WTC11 (cell line): ENCODE data around the gene PTPRG. TPM values are rescaled to one million over a fixed set of nuclear protein-coding genes. Genes with fewer than 3 reads are reported as not detected.

ENCODE experiments used
- ATAC-seq: fragments of 200-7000 bp; cut with Tn5 transposase; 2 replicates; pipeline ENCODE4 v1.10.0; 2021; ENCODE audit warnings: mild to moderate bottlenecking, moderate library complexity
- CTCF ChIA-PET: fragments of 300-600 bp; sonication (Branson Sonifier 250); formaldehyde crosslinking; loops from one replicate; lab custom pipeline; 2021; ENCODE audit warnings: antibody characterized with exemption; lab: Charles Lee
- POLR2A ChIA-PET: fragments of 350-600 bp; sonication (Branson Sonifier 250); formaldehyde crosslinking; loops from one replicate; lab custom pipeline; 2021; ENCODE audit warnings: antibody characterized with exemption; lab: Charles Lee
- DNase-seq: peaks from one replicate; pipeline ENCODE4 v3.0.0; 2021; ENCODE audit warnings: low spot score
- H3K27ac Mint-ChIP-seq: 2 replicates; pipeline ENCODE4 v1.8.0; 2021; ENCODE audit warnings: mixed read lengths
- H3K27me3 Mint-ChIP-seq: 2 replicates; pipeline ENCODE4 v1.8.0; 2021; ENCODE audit warnings: low read depth, mild to moderate bottlenecking, moderate library complexity, mixed read lengths
- H3K36me3 Mint-ChIP-seq: 2 replicates; pipeline ENCODE4 v1.8.0; 2021; ENCODE audit warnings: mixed read lengths
- H3K4me1 Mint-ChIP-seq: 2 replicates; pipeline ENCODE4 v1.8.0; 2022; ENCODE audit warnings: mixed read lengths
- H3K4me3 Mint-ChIP-seq: 2 replicates; pipeline ENCODE4 v1.8.0; 2021; ENCODE audit warnings: mild to moderate bottlenecking, moderate library complexity, mixed read lengths
- H3K9me3 Mint-ChIP-seq: 2 replicates; pipeline ENCODE4 v1.8.0; 2021; ENCODE audit warnings: mixed read lengths
- ELF4 ChIP-seq: sonication (generic); formaldehyde crosslinking; IDR thresholded peaks from 2 replicates; pipeline ENCODE4 v1.8.1; 2022; ENCODE audit warnings: low read depth, mild to moderate bottlenecking, moderate library complexity, missing genetic modification reagents
- ESRRA ChIP-seq: sonication (generic); formaldehyde crosslinking; IDR thresholded peaks from 2 replicates; pipeline ENCODE4 v1.8.1; 2022; ENCODE audit warnings: mild to moderate bottlenecking, missing genetic modification reagents, borderline replicate concordance
- FOXJ3 ChIP-seq: sonication (generic); formaldehyde crosslinking; IDR thresholded peaks from 2 replicates; pipeline ENCODE4 v1.9.0; 2021; ENCODE audit warnings: missing genetic modification reagents, mild to moderate bottlenecking, borderline replicate concordance
- HMGA2 ChIP-seq: fragments of 250-450 bp; sonication (Bioruptor Pico); IDR thresholded peaks from 2 replicates; pipeline ENCODE4 v1.4.0; 2021; ENCODE audit warnings: mild to moderate bottlenecking, moderate library complexity
- NR1H2 ChIP-seq: sonication (generic); formaldehyde crosslinking; IDR thresholded peaks from 2 replicates; pipeline ENCODE4 v1.9.0; 2021; ENCODE audit warnings: mild to moderate bottlenecking, moderate library complexity, missing genetic modification reagents
- PRRX2 ChIP-seq: fragments of 250-450 bp; sonication (Bioruptor Pico); IDR thresholded peaks from 2 replicates; pipeline ENCODE4 v1.8.0; 2021; ENCODE audit warnings: mild to moderate bottlenecking
- TEAD4 ChIP-seq: sonication (generic); formaldehyde crosslinking; IDR thresholded peaks from 2 replicates; pipeline ENCODE4 v1.8.0; 2022; ENCODE audit warnings: mild to moderate bottlenecking, missing genetic modification reagents
- ZNF121 ChIP-seq: sonication (generic); formaldehyde crosslinking; IDR thresholded peaks from 2 replicates; pipeline ENCODE4 v1.8.0; 2023; ENCODE audit warnings: missing genetic modification reagents
- ZNF232 ChIP-seq: sonication (generic); formaldehyde crosslinking; IDR thresholded peaks from 2 replicates; pipeline ENCODE4 v1.8.0; 2022; ENCODE audit warnings: mild to moderate bottlenecking, missing genetic modification reagents
- ZNF263 ChIP-seq: sonication (generic); formaldehyde crosslinking; IDR thresholded peaks from 2 replicates; pipeline ENCODE4 v1.8.1; 2022; ENCODE audit warnings: low read depth, mild to moderate bottlenecking, moderate library complexity, missing genetic modification reagents
- ZNF317 ChIP-seq: sonication (generic); formaldehyde crosslinking; IDR thresholded peaks from 2 replicates; pipeline ENCODE4 v1.8.1; 2023; ENCODE audit warnings: low read depth, mild to moderate bottlenecking, moderate library complexity, missing genetic modification reagents, borderline replicate concordance
- total RNA-seq: library from RNA; stranded (reverse); gene quantifications from 3 replicates; pipeline ENCODE4 v1.2.3, GENCODE V29; 2021
- TF ChIP-seq, protein P1 (sequence below): sonication (generic); formaldehyde crosslinking; IDR thresholded peaks from 2 replicates; pipeline ENCODE4 v1.8.1; 2023; ENCODE audit warnings: mild to moderate bottlenecking, missing genetic modification reagents
- TF ChIP-seq, protein P2 (sequence below): sonication (generic); formaldehyde crosslinking; IDR thresholded peaks from 2 replicates; pipeline ENCODE4 v1.8.1; 2022; ENCODE audit warnings: missing genetic modification reagents, borderline replicate concordance
- TF ChIP-seq, protein P3 (sequence below): fragments of 200-600 bp; IDR thresholded peaks from 2 replicates; pipeline ENCODE4 v1.8.0; 2022; ENCODE audit warnings: antibody characterized with exemption
- TF ChIP-seq, protein P4 (sequence below): sonication (generic); formaldehyde crosslinking; IDR thresholded peaks from 2 replicates; pipeline ENCODE4 v1.8.1; 2022; ENCODE audit warnings: mild to moderate bottlenecking, missing genetic modification reagents, moderate library complexity, borderline replicate concordance
- TF ChIP-seq, protein P5 (sequence below): sonication (generic); formaldehyde crosslinking; IDR thresholded peaks from 2 replicates; pipeline ENCODE4 v1.8.1; 2023; ENCODE audit warnings: mild to moderate bottlenecking, missing genetic modification reagents
- TF ChIP-seq, protein P6 (sequence below): sonication (generic); formaldehyde crosslinking; IDR thresholded peaks from 2 replicates; pipeline ENCODE4 v1.8.1; 2023; ENCODE audit warnings: mild to moderate bottlenecking, missing genetic modification reagents, moderate library complexity
- TF ChIP-seq, protein P7 (sequence below): sonication (generic); formaldehyde crosslinking; conservative IDR thresholded peaks from 2 replicates; pipeline ENCODE4 v1.8.1; 2022; ENCODE audit warnings: mild to moderate bottlenecking, missing genetic modification reagents
- TF ChIP-seq, protein P8 (sequence below): fragments of 250-450 bp; sonication (Bioruptor Pico); IDR thresholded peaks from 2 replicates; pipeline ENCODE4 v1.9.0; 2021; ENCODE audit warnings: mild to moderate bottlenecking, borderline replicate concordance

The PTPRG gene
- total RNA-seq, 1 experiment from 2014 or later: 106 TPM

DNA sequence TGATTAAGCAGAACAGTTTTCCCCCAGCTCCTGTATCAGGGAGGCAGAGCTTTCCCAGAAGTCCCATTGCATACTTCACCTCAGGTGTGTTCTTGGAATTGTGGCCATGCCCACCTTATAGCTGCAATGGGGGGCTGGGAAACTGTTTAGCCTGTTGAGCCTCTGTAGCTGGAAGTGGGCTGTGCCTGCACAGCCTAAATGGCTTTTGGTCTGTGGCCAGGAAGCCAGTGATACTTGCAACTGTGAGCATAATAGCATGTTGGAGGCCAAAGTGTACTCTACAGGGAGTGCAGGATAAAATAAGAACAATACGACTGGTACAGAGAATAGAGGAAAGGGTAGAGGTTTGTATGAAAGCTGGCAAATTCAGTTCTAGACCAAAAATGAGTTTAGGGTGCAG lies 248.5 kb downstream of the PTPRG start:
- ATAC-seq (no peak), DNase-seq (no peak)
- Mint-ChIP-seq H3K27ac (no peak overlapping the region), H3K9me3 (no peaks in the 10 kb centered on the region), H3K4me1 (peaks cover 86% of the 10 kb centered on the region), H3K27me3 (no peaks in the 10 kb centered on the region), H3K4me3 (no peak overlapping the region), H3K36me3 (no peaks in the 10 kb centered on the region)
- ChIA-PET CTCF (interaction anchor here (0.9 to 1.2 kb wide), 2 partner anchors 57 to 126 kb away, joined by 3 read pairs; no protein-coding TSS in a partner anchor), POLR2A (no interaction called here)
- no peak for TF ChIP-seq ZNF317
- no peak for TF ChIP-seq ZNF232 (CRISPR knock-in tag)
- TF ChIP-seq, protein P1, sequence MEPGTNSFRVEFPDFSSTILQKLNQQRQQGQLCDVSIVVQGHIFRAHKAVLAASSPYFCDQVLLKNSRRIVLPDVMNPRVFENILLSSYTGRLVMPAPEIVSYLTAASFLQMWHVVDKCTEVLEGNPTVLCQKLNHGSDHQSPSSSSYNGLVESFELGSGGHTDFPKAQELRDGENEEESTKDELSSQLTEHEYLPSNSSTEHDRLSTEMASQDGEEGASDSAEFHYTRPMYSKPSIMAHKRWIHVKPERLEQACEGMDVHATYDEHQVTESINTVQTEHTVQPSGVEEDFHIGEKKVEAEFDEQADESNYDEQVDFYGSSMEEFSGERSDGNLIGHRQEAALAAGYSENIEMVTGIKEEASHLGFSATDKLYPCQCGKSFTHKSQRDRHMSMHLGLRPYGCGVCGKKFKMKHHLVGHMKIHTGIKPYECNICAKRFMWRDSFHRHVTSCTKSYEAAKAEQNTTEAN (CRISPR knock-in tag): no peak
- TF ChIP-seq, protein P2, sequence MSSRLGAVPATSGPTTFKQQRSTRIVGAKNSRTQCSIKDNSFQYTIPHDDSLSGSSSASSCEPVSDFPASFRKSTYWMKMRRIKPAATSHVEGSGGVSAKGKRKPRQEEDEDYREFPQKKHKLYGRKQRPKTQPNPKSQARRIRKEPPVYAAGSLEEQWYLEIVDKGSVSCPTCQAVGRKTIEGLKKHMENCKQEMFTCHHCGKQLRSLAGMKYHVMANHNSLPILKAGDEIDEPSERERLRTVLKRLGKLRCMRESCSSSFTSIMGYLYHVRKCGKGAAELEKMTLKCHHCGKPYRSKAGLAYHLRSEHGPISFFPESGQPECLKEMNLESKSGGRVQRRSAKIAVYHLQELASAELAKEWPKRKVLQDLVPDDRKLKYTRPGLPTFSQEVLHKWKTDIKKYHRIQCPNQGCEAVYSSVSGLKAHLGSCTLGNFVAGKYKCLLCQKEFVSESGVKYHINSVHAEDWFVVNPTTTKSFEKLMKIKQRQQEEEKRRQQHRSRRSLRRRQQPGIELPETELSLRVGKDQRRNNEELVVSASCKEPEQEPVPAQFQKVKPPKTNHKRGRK: no peak
- no peak for TF ChIP-seq TEAD4 (CRISPR knock-in tag)
- TF ChIP-seq, protein P3, sequence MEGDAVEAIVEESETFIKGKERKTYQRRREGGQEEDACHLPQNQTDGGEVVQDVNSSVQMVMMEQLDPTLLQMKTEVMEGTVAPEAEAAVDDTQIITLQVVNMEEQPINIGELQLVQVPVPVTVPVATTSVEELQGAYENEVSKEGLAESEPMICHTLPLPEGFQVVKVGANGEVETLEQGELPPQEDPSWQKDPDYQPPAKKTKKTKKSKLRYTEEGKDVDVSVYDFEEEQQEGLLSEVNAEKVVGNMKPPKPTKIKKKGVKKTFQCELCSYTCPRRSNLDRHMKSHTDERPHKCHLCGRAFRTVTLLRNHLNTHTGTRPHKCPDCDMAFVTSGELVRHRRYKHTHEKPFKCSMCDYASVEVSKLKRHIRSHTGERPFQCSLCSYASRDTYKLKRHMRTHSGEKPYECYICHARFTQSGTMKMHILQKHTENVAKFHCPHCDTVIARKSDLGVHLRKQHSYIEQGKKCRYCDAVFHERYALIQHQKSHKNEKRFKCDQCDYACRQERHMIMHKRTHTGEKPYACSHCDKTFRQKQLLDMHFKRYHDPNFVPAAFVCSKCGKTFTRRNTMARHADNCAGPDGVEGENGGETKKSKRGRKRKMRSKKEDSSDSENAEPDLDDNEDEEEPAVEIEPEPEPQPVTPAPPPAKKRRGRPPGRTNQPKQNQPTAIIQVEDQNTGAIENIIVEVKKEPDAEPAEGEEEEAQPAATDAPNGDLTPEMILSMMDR: no peak
- TF ChIP-seq HMGA2 (CRISPR knock-in tag): no peak
- TF ChIP-seq, protein P4, sequence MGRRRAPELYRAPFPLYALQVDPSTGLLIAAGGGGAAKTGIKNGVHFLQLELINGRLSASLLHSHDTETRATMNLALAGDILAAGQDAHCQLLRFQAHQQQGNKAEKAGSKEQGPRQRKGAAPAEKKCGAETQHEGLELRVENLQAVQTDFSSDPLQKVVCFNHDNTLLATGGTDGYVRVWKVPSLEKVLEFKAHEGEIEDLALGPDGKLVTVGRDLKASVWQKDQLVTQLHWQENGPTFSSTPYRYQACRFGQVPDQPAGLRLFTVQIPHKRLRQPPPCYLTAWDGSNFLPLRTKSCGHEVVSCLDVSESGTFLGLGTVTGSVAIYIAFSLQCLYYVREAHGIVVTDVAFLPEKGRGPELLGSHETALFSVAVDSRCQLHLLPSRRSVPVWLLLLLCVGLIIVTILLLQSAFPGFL (CRISPR knock-in tag): no peak
- TF ChIP-seq ZNF121 (CRISPR knock-in tag): no peak
- TF ChIP-seq ELF4 (CRISPR knock-in tag): no peak
- TF ChIP-seq, protein P5, sequence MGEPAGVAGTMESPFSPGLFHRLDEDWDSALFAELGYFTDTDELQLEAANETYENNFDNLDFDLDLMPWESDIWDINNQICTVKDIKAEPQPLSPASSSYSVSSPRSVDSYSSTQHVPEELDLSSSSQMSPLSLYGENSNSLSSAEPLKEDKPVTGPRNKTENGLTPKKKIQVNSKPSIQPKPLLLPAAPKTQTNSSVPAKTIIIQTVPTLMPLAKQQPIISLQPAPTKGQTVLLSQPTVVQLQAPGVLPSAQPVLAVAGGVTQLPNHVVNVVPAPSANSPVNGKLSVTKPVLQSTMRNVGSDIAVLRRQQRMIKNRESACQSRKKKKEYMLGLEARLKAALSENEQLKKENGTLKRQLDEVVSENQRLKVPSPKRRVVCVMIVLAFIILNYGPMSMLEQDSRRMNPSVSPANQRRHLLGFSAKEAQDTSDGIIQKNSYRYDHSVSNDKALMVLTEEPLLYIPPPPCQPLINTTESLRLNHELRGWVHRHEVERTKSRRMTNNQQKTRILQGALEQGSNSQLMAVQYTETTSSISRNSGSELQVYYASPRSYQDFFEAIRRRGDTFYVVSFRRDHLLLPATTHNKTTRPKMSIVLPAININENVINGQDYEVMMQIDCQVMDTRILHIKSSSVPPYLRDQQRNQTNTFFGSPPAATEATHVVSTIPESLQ (CRISPR knock-in tag): no peak
- no peak for TF ChIP-seq FOXJ3

DNA sequence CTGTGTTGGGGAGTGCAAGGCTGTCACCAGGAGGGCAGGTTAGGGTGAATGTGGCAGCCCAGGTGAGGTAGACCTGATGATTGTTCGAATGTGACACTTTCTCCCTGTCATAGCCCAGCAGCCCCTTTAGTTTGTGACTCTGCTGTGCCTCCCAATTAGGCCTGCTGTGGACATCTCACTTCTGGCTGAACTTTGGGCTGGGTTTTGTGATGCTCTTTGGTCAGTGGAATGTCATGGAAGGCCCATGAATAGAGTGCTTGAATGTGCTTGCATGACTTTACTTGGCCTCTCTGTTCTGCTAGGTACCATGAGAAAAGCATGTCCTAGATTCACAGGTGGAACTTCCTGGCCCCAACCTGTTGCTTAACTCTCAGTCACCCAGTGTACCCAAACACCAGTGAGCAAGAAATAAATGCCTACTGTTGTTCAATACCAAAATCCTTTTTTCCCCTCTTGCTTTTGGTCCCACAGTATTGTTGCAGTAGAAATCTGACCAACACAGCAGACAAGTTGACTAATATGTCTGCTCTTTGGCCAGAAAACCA lies 249.7 kb downstream of the PTPRG start:
- ATAC-seq: peak; percentile 10
- Mint-ChIP-seq H3K4me3 (no peak overlapping the region), H3K27me3 (no peaks in the 10 kb centered on the region), H3K36me3 (no peaks in the 10 kb centered on the region), H3K9me3 (no peaks in the 10 kb centered on the region), H3K27ac (0 out of 2 replicates have a peak overlapping the region, but pooled peaks have one; percentile 39), H3K4me1 (peaks cover 79% of the 10 kb centered on the region)
- CTCF ChIA-PET: no interaction called here
- DNase-seq: no peak
- POLR2A ChIA-PET: no interaction called here
- TF ChIP-seq, protein P6, sequence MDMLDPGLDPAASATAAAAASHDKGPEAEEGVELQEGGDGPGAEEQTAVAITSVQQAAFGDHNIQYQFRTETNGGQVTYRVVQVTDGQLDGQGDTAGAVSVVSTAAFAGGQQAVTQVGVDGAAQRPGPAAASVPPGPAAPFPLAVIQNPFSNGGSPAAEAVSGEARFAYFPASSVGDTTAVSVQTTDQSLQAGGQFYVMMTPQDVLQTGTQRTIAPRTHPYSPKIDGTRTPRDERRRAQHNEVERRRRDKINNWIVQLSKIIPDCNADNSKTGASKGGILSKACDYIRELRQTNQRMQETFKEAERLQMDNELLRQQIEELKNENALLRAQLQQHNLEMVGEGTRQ (CRISPR knock-in tag): no peak
- TF ChIP-seq ZNF121 (CRISPR knock-in tag) (no peak), ESRRA (CRISPR knock-in tag) (no peak), ZNF317 (no peak), PRRX2 (CRISPR knock-in tag) (no peak), NR1H2 (CRISPR knock-in tag) (no peak), ZNF263 (CRISPR knock-in tag) (no peak), FOXJ3 (no peak)
- TF ChIP-seq, protein P7, sequence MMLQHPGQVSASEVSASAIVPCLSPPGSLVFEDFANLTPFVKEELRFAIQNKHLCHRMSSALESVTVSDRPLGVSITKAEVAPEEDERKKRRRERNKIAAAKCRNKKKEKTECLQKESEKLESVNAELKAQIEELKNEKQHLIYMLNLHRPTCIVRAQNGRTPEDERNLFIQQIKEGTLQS (CRISPR knock-in tag): no peak
- TF ChIP-seq, protein P8, sequence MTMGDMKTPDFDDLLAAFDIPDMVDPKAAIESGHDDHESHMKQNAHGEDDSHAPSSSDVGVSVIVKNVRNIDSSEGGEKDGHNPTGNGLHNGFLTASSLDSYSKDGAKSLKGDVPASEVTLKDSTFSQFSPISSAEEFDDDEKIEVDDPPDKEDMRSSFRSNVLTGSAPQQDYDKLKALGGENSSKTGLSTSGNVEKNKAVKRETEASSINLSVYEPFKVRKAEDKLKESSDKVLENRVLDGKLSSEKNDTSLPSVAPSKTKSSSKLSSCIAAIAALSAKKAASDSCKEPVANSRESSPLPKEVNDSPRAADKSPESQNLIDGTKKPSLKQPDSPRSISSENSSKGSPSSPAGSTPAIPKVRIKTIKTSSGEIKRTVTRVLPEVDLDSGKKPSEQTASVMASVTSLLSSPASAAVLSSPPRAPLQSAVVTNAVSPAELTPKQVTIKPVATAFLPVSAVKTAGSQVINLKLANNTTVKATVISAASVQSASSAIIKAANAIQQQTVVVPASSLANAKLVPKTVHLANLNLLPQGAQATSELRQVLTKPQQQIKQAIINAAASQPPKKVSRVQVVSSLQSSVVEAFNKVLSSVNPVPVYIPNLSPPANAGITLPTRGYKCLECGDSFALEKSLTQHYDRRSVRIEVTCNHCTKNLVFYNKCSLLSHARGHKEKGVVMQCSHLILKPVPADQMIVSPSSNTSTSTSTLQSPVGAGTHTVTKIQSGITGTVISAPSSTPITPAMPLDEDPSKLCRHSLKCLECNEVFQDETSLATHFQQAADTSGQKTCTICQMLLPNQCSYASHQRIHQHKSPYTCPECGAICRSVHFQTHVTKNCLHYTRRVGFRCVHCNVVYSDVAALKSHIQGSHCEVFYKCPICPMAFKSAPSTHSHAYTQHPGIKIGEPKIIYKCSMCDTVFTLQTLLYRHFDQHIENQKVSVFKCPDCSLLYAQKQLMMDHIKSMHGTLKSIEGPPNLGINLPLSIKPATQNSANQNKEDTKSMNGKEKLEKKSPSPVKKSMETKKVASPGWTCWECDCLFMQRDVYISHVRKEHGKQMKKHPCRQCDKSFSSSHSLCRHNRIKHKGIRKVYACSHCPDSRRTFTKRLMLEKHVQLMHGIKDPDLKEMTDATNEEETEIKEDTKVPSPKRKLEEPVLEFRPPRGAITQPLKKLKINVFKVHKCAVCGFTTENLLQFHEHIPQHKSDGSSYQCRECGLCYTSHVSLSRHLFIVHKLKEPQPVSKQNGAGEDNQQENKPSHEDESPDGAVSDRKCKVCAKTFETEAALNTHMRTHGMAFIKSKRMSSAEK: no peak
